ENCODE measurements around the gene MAST4. TPM values are rescaled to one million over a fixed set of nuclear protein-coding genes. Genes with fewer than 3 reads are reported as not detected.

Gene MAST4
- total RNA-seq, 5 donors from 2014 or later (not counting 1 experiment from before 2014, with no cell fraction given): 26.1 to 35.5 (median 32.0) TPM

- DNase-seq: no peak
- no peaks in the 10 kb centered on the region for H3K9me3 Mint-ChIP-seq
- ChIA-PET POLR2A (interaction anchor here in 1 of 2 donors (0.6 kb wide), 1 partner anchor 1409 kb away, joined by 7 read pairs; no protein-coding TSS in a partner anchor), CTCF (interaction anchor here (0.6 to 1.1 kb wide), 7 partner anchors 17 to 1999 kb away, joined by 3 to 9 read pairs (median 3); no protein-coding TSS in a partner anchor)
- Histone ChIP-seq H3K4me1 (ENCODE audit: control insufficient read depth in 1 of 2, extremely low read depth in 1 of 2, insufficient read depth in 2 of 2, low read length in 2 of 2) (peaks cover 0 to 8% of the 10 kb centered on the region in 2 experiments), H3K27me3 (replicated peaks in 1 of 2; ENCODE audit: control insufficient read depth in 2 of 2, extremely low read depth in 1 of 2, insufficient read depth in 2 of 2, low read length in 1 of 2) (no peaks in the 10 kb centered on the region), H3K27ac (ENCODE audit: low read length) (no peak overlapping the region), H3K36me3 (ENCODE audit: control insufficient read depth in 2 of 2, extremely low read depth in 1 of 2, insufficient read depth in 1 of 2, low read length in 1 of 2) (no peaks in the 10 kb centered on the region), H3K4me3 (ENCODE audit: control insufficient read depth in 1 of 2, extremely low read depth in 1 of 2, low read length in 1 of 2) (no peak overlapping the region), H3K9me3 (no peaks in the 10 kb centered on the region)
- H3K27me3 Mint-ChIP-seq: no peaks in the 10 kb centered on the region
- H3K4me1 Mint-ChIP-seq: peaks cover 57 to 69% (median 69%) of the 10 kb centered on the region in 3 donors
- H3K4me3 Mint-ChIP-seq: no peak overlapping the region
- WGBS (ENCODE audit: insufficient coverage): no CpG with 5 or more reads among the region's 2 CpGs
- no peak for ATAC-seq (replicated peaks in 1 of 4)
- no peak overlapping the region for H3K27ac Mint-ChIP-seq
- peaks cover 11% of the 10 kb centered on the region for H3K36me3 Mint-ChIP-seq
Measured at GRCh38 chr5:67032921-67033664, 436.9 kb downstream of the MAST4 start.

GRCh38 chr5:67033880-67034651 lies 437.9 kb downstream of the MAST4 start:
- CTCF ChIA-PET: interaction anchor here in 1 of 2 donors (1.1 kb wide), 1 partner anchor 16 kb away, joined by 4 read pairs; no protein-coding TSS in a partner anchor
- Mint-ChIP-seq H3K27ac (no peak overlapping the region), H3K27me3 (no peaks in the 10 kb centered on the region), H3K4me3 (no peak overlapping the region), H3K9me3 (no peaks in the 10 kb centered on the region), H3K4me1 (peaks cover 51 to 66% (median 63%) of the 10 kb centered on the region in 3 donors), H3K36me3 (peaks cover 4% of the 10 kb centered on the region)
- ATAC-seq (replicated peaks in 1 of 4) (no peak), DNase-seq (no peak)
- POLR2A ChIA-PET: no interaction called here
- Histone ChIP-seq H3K27me3 (replicated peaks in 1 of 2; ENCODE audit: control insufficient read depth in 2 of 2, extremely low read depth in 1 of 2, insufficient read depth in 2 of 2, low read length in 1 of 2) (no peaks in the 10 kb centered on the region), H3K4me1 (ENCODE audit: control insufficient read depth in 1 of 2, extremely low read depth in 1 of 2, insufficient read depth in 2 of 2, low read length in 2 of 2) (peaks cover 0 to 6% of the 10 kb centered on the region in 2 experiments), H3K4me3 (ENCODE audit: control insufficient read depth in 1 of 2, extremely low read depth in 1 of 2, low read length in 1 of 2) (no peak overlapping the region), H3K36me3 (ENCODE audit: control insufficient read depth in 2 of 2, extremely low read depth in 1 of 2, insufficient read depth in 1 of 2, low read length in 1 of 2) (no peaks in the 10 kb centered on the region), H3K27ac (ENCODE audit: low read length) (no peak overlapping the region), H3K9me3 (no peaks in the 10 kb centered on the region)
- 100% methylated on average over 1 of the region's 8 CpGs for WGBS (ENCODE audit: insufficient coverage)

DNA sequence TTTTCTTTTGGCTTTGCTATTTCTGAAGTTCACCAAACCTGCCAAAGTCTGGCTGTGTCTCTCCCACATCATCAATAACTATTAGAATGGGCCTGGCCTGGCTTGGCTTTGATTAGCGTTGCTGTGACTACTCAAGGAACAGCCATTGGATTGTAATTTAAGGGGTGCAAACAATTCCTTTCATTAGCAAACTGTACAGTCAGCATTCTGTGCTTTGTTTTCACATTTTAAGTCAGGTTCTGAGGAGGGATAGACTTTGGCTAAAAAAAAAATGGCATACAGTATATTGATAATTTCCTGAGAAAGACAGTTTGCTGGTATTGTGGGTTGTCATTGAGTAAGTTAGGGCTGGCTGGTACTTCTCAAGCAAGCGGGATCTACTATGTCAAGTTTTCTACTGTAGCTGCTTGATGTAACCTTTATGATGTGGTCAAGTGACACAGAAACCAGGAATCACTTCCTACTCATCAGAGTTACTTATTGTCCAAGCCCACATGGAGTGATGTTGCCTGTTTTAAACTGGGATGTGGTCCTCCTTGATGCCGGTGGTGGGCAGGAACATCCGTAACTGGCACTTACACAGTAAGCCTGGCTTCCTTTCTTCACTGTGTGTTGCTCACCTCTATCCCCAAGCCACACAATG lies 439.0 kb downstream of the MAST4 start:
- H3K27me3 ChIP-seq (replicated peaks in 1 of 2; ENCODE audit: control insufficient read depth in 2 of 2, extremely low read depth in 1 of 2, insufficient read depth in 2 of 2, low read length in 1 of 2): no peaks in the 10 kb centered on the region
- no peak overlapping the region for H3K27ac ChIP-seq (ENCODE audit: low read length)
- H3K4me3 Mint-ChIP-seq: no peak overlapping the region
- CTCF ChIA-PET: no interaction called here
- H3K4me1 Mint-ChIP-seq: peaks cover 44 to 65% (median 58%) of the 10 kb centered on the region in 3 donors
- no peak overlapping the region for H3K4me3 ChIP-seq (ENCODE audit: control insufficient read depth in 1 of 2, extremely low read depth in 1 of 2, low read length in 1 of 2)
- H3K9me3 ChIP-seq: no peaks in the 10 kb centered on the region
- POLR2A ChIA-PET: no interaction called here
- WGBS (ENCODE audit: insufficient coverage): 100% methylated on average over 1 of the region's 4 CpGs
- DNase-seq (no peak), ATAC-seq (replicated peaks in 1 of 4) (no peak)
- H3K9me3 Mint-ChIP-seq: no peaks in the 10 kb centered on the region
- peaks cover 0 to 4% of the 10 kb centered on the region in 2 experiments for H3K4me1 ChIP-seq (ENCODE audit: control insufficient read depth in 1 of 2, extremely low read depth in 1 of 2, insufficient read depth in 2 of 2, low read length in 2 of 2)
- no peaks in the 10 kb centered on the region for H3K36me3 ChIP-seq (ENCODE audit: control insufficient read depth in 2 of 2, extremely low read depth in 1 of 2, insufficient read depth in 1 of 2, low read length in 1 of 2)
- no peak overlapping the region for H3K27ac Mint-ChIP-seq
- no peaks in the 10 kb centered on the region for H3K27me3 Mint-ChIP-seq
- peaks cover 6% of the 10 kb centered on the region for H3K36me3 Mint-ChIP-seq

DNA sequence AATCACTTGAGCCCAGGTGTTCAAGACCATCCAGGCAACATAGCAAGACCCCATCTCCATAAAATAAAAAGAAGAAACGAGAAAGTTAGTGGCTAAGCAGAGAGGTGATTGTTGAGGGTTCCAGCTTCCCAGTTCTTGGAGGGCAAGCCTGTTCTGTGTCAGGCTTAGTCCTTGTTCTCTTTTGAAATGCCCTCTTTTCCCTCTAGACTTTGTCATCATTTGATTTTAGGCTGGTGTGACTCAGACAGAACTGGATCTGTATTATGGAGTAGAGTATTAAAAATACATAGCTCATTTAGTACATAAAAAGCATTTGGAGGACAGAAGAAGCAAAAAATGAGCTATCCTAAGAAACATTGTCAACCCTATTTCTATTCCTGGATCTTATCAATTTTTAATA lies 441.0 kb downstream of the MAST4 start:
- ATAC-seq (replicated peaks in 1 of 4) (no peak), DNase-seq (no peak)
- ChIA-PET POLR2A (no interaction called here), CTCF (no interaction called here)
- H3K9me3 ChIP-seq: no peaks in the 10 kb centered on the region
- H3K27ac Mint-ChIP-seq: no peak overlapping the region
- peaks cover 14% of the 10 kb centered on the region for H3K36me3 Mint-ChIP-seq
- H3K4me1 Mint-ChIP-seq: peaks cover 24 to 57% (median 38%) of the 10 kb centered on the region in 3 donors
- no peaks in the 10 kb centered on the region for H3K9me3 Mint-ChIP-seq
- peaks cover 0 to 2% of the 10 kb centered on the region in 2 experiments for H3K4me1 ChIP-seq (ENCODE audit: control insufficient read depth in 1 of 2, extremely low read depth in 1 of 2, insufficient read depth in 2 of 2, low read length in 2 of 2)
- H3K4me3 ChIP-seq (ENCODE audit: control insufficient read depth in 1 of 2, extremely low read depth in 1 of 2, low read length in 1 of 2): no peak overlapping the region
- no peaks in the 10 kb centered on the region for H3K27me3 Mint-ChIP-seq
- no peak overlapping the region for H3K4me3 Mint-ChIP-seq
- H3K36me3 ChIP-seq (ENCODE audit: control insufficient read depth in 2 of 2, extremely low read depth in 1 of 2, insufficient read depth in 1 of 2, low read length in 1 of 2): no peaks in the 10 kb centered on the region
- H3K27ac ChIP-seq (ENCODE audit: low read length): no peak overlapping the region
- H3K27me3 ChIP-seq (replicated peaks in 1 of 2; ENCODE audit: control insufficient read depth in 2 of 2, extremely low read depth in 1 of 2, insufficient read depth in 2 of 2, low read length in 1 of 2): no peaks in the 10 kb centered on the region
- no CpG with 5 or more reads among the region's 1 CpG for WGBS (ENCODE audit: insufficient coverage)

- Mint-ChIP-seq H3K4me3 (no peak overlapping the region), H3K36me3 (peaks cover 19% of the 10 kb centered on the region), H3K4me1 (peaks cover 16 to 54% (median 24%) of the 10 kb centered on the region in 3 donors), H3K27me3 (no peaks in the 10 kb centered on the region), H3K27ac (no peak overlapping the region), H3K9me3 (no peaks in the 10 kb centered on the region)
- DNase-seq (no peak), ATAC-seq (replicated peaks in 1 of 4) (no peak)
- Histone ChIP-seq H3K36me3 (ENCODE audit: control insufficient read depth in 2 of 2, extremely low read depth in 1 of 2, insufficient read depth in 1 of 2, low read length in 1 of 2) (no peaks in the 10 kb centered on the region), H3K9me3 (no peaks in the 10 kb centered on the region), H3K27ac (ENCODE audit: low read length) (no peak overlapping the region), H3K4me1 (ENCODE audit: control insufficient read depth in 1 of 2, extremely low read depth in 1 of 2, insufficient read depth in 2 of 2, low read length in 2 of 2) (no peaks in the 10 kb centered on the region), H3K27me3 (replicated peaks in 1 of 2; ENCODE audit: control insufficient read depth in 2 of 2, extremely low read depth in 1 of 2, insufficient read depth in 2 of 2, low read length in 1 of 2) (no peaks in the 10 kb centered on the region), H3K4me3 (ENCODE audit: control insufficient read depth in 1 of 2, extremely low read depth in 1 of 2, low read length in 1 of 2) (no peak overlapping the region)
- CTCF ChIA-PET: interaction anchor here in 1 of 2 donors (0.6 kb wide), 1 partner anchor 17 kb away, joined by 4 read pairs; no protein-coding TSS in a partner anchor
- POLR2A ChIA-PET: no interaction called here
- 67% methylated on average over 1 of the region's 4 CpGs for whole genome bisulfite sequencing (ENCODE audit: insufficient coverage)
Measured at GRCh38 chr5:67038817-67039603, 442.8 kb downstream of the MAST4 start.
